GM12878 (cell line): ENCODE measurements around the gene ADCY2. TPM values are rescaled to one million over a fixed set of nuclear protein-coding genes. Genes with fewer than 3 reads are reported as not detected.

Experiments
- BCL11A ChIP-seq: IDR thresholded peaks from 2 replicates; pipeline ENCODE4 v1.6.1; 2011; ENCODE audit warnings: low read depth, low read length
- BHLHE40 ChIP-seq, 2 experiments: fragments of 450-650 bp in 1 of 2; IDR thresholded peaks; 2 replicates each; pipeline ENCODE4 v1.6.1; 2011 to 2017; ENCODE audit warnings: low read depth in 2 of 2, borderline replicate concordance in 1 of 2, improper control_type of control experiment in 1 of 2, low read length in 1 of 2, mild to moderate bottlenecking in 1 of 2
- FOS ChIP-seq: IDR thresholded peaks from 3 replicates; pipeline ENCODE4 v1.6.1; 2011; ENCODE audit warnings: borderline replicate concordance; ENCODE audit not compliant: insufficient read length; ENCODE audit errors: extremely low read depth
- GATAD2B ChIP-seq: fragments of 450-650 bp; conservative IDR thresholded peaks from 2 replicates; pipeline ENCODE4 v1.6.1; 2017; ENCODE audit warnings: low read depth, mild to moderate bottlenecking, moderate library complexity
- IRF4 ChIP-seq: IDR thresholded peaks from 2 replicates; pipeline ENCODE4 v1.6.1; 2011; ENCODE audit warnings: low read depth, low read length
- KAT2A ChIP-seq: conservative IDR thresholded peaks from 2 replicates; pipeline ENCODE4 v1.6.1; 2011; ENCODE audit warnings: low read depth, low read length; ENCODE audit not compliant: control insufficient read depth
- MTA2 ChIP-seq: fragments of 450-650 bp; IDR thresholded peaks from 2 replicates; pipeline ENCODE4 v1.6.1; 2016; ENCODE audit warnings: low read depth, mild to moderate bottlenecking, moderate library complexity
- NRF1 ChIP-seq: conservative IDR thresholded peaks from 2 replicates; pipeline ENCODE4 v1.6.1; 2011; ENCODE audit warnings: mild to moderate bottlenecking, low read depth, low read length, improper control_type of control experiment
- RAD21 ChIP-seq: IDR thresholded peaks from 2 replicates; pipeline ENCODE4 v1.6.1; 2011; ENCODE audit warnings: mild to moderate bottlenecking, low read depth, low read length, moderate library complexity; ENCODE audit not compliant: insufficient read depth
- SMAD5 ChIP-seq: IDR thresholded peaks from 2 replicates; pipeline ENCODE4 v1.6.1; 2016; ENCODE audit warnings: antibody characterized with exemption, low read depth
- SMC3 ChIP-seq: IDR thresholded peaks from 2 replicates; pipeline ENCODE4 v1.6.1; 2011; ENCODE audit warnings: low read length, improper control_type of control experiment, borderline replicate concordance
- SP1 ChIP-seq: IDR thresholded peaks from one replicate; pipeline ENCODE4 v1.6.1; 2011; ENCODE audit warnings: low read depth, low read length
- TCF12 ChIP-seq: IDR thresholded peaks from 2 replicates; pipeline ENCODE4 v1.6.1; 2011; ENCODE audit warnings: low read depth, mild to moderate bottlenecking, low read length
- ZNF622 ChIP-seq: fragments of 450-650 bp; IDR thresholded peaks from 2 replicates; pipeline ENCODE4 v1.6.1; 2017; ENCODE audit warnings: mild to moderate bottlenecking, inconsistent platforms
- ZSCAN29 ChIP-seq: fragments of 450-650 bp; IDR thresholded peaks from 2 replicates; pipeline ENCODE4 v1.6.1; 2017; ENCODE audit warnings: mild to moderate bottlenecking, moderate library complexity
- polyA plus RNA-seq, 11 experiments: library from polyadenylated mRNA; depleted of rRNA in 4 of 11; unstranded in 6 of 11; stranded (reverse) in 5 of 11; fragments of >200 nt; fragmentation: Nextera tagmentation in 4 of 11; fragmentation: Illumina TruSeq in 1 of 11; extraction: Ambion mirVana in 4 of 11; extraction: Trizol in 1 of 11; gene quantifications; 1 replicate in 1 of 11; 2 replicates in 10 of 11; pipeline versions ENCODE4 v1.2.1 to v1.2.3, GENCODE V29; 2011 to 2016; ENCODE audit warnings: inconsistent platforms in 2 of 11, missing spikeins in 2 of 11, low read depth in 1 of 11
- total RNA-seq, 4 experiments: library from RNA; depleted of rRNA in 3 of 4; stranded (reverse); fragments of >200 nt in 3 of 4; fragmentation: Illumina TruSeq in 1 of 4; extraction: Trizol in 1 of 4; gene quantifications; 2 replicates each; pipeline versions ENCODE4 v1.2.1 to v1.2.3, GENCODE V29; 2013 to 2021
- TF ChIP-seq, protein P1 (sequence below): fragments of 450-650 bp; formaldehyde crosslinking; IDR thresholded peaks from 2 replicates; pipeline ENCODE4 v1.4.0; 2020; ENCODE audit warnings: mild to moderate bottlenecking, moderate library complexity
- TF ChIP-seq, protein P2 (sequence below): IDR thresholded peaks from 2 replicates; pipeline ENCODE4 v1.6.1; 2012; ENCODE audit warnings: low read depth, low read length, improper control_type of control experiment
- TF ChIP-seq, protein P3 (sequence below), 3 experiments: IDR thresholded peaks in 2 of 3; conservative IDR thresholded peaks in 1 of 3; 2 replicates each; pipeline ENCODE4 v1.5.1; 2011; ENCODE audit warnings: low read depth in 3 of 3, low read length in 3 of 3, mild to moderate bottlenecking in 3 of 3, control low read depth in 2 of 3, moderate library complexity in 2 of 3, inconsistent platforms in 1 of 3, mixed read lengths in 1 of 3; ENCODE audit not compliant: control insufficient read depth in 2 of 3, insufficient read depth in 1 of 3; ENCODE audit errors: extremely low read depth in 1 of 3
- TF ChIP-seq, protein P4 (sequence below): IDR thresholded peaks from 2 replicates; pipeline ENCODE4 v1.6.1; 2011; ENCODE audit warnings: low read depth, low read length, improper control_type of control experiment, borderline replicate concordance
- TF ChIP-seq, protein P5 (sequence below): fragments of 450-650 bp; IDR thresholded peaks from 2 replicates; pipeline ENCODE4 v1.6.1; 2016; ENCODE audit warnings: mild to moderate bottlenecking

ADCY2 gene
- total and polyA plus RNA-seq, 10 of the 15 experiments (the other 5 are each of a cell fraction or from before 2014, with no cell fraction given), result 0.07 to 0.26 TPM; not detected in 8

DNA sequence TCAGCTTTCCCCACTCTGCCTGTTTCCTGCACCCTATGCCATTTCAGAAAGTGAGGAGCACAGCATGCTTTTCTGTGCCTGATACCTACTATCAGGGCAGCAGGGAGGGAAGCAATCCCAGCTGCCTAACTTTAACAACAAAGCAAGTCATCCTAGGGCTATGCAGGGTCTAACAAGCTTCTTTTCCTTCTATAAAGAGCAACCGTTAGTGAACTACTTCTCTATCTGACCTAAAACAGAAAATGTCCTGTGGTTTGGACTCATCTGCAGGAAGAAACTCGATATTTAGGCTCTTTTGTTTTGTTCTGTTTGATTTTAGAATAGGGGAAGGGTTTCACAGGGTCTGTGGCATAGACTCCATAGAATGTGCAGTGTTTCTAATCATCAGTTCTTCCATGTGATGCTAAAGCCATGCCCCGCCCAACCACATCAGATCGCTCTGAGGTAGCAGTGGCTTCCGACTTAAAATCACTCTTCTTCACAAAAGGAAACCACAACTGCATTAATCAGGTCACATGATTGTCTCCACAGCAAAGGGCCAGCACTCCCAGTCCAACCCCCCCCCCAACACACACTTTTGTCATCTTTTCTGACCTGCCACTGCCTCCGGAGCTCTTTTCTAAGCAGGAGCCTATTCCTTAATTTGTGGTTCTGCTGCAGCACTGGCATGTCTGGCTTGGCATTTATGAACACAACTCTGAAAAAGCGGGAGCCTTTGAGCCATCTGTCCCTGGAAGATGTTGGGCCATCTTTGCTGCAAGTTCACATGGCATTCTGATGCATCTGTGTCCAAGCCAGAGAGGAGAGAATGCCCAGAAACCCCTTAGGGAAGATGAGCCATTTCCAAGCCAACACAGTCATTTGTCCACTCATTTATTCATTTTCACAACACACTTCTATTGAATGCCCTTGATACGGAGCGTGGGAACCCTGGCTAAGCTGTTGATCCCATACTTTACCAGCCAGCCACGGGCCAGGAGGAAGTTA, 383.4 kb downstream of the ADCY2 start (continued):
- TF ChIP-seq, protein P1, sequence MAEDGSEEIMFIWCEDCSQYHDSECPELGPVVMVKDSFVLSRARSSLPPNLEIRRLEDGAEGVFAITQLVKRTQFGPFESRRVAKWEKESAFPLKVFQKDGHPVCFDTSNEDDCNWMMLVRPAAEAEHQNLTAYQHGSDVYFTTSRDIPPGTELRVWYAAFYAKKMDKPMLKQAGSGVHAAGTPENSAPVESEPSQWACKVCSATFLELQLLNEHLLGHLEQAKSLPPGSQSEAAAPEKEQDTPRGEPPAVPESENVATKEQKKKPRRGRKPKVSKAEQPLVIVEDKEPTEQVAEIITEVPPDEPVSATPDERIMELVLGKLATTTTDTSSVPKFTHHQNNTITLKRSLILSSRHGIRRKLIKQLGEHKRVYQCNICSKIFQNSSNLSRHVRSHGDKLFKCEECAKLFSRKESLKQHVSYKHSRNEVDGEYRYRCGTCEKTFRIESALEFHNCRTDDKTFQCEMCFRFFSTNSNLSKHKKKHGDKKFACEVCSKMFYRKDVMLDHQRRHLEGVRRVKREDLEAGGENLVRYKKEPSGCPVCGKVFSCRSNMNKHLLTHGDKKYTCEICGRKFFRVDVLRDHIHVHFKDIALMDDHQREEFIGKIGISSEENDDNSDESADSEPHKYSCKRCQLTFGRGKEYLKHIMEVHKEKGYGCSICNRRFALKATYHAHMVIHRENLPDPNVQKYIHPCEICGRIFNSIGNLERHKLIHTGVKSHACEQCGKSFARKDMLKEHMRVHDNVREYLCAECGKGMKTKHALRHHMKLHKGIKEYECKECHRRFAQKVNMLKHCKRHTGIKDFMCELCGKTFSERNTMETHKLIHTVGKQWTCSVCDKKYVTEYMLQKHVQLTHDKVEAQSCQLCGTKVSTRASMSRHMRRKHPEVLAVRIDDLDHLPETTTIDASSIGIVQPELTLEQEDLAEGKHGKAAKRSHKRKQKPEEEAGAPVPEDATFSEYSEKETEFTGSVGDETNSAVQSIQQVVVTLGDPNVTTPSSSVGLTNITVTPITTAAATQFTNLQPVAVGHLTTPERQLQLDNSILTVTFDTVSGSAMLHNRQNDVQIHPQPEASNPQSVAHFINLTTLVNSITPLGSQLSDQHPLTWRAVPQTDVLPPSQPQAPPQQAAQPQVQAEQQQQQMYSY (CRISPR knock-in tag), result no peak
- TF ChIP-seq, protein P2, sequence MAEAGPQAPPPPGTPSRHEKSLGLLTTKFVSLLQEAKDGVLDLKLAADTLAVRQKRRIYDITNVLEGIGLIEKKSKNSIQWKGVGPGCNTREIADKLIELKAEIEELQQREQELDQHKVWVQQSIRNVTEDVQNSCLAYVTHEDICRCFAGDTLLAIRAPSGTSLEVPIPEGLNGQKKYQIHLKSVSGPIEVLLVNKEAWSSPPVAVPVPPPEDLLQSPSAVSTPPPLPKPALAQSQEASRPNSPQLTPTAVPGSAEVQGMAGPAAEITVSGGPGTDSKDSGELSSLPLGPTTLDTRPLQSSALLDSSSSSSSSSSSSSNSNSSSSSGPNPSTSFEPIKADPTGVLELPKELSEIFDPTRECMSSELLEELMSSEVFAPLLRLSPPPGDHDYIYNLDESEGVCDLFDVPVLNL, result no peak
- TF ChIP-seq RAD21, result no peak
- no peak for TF ChIP-seq GATAD2B
- no peak for TF ChIP-seq SMAD5
- TF ChIP-seq, protein P3, sequence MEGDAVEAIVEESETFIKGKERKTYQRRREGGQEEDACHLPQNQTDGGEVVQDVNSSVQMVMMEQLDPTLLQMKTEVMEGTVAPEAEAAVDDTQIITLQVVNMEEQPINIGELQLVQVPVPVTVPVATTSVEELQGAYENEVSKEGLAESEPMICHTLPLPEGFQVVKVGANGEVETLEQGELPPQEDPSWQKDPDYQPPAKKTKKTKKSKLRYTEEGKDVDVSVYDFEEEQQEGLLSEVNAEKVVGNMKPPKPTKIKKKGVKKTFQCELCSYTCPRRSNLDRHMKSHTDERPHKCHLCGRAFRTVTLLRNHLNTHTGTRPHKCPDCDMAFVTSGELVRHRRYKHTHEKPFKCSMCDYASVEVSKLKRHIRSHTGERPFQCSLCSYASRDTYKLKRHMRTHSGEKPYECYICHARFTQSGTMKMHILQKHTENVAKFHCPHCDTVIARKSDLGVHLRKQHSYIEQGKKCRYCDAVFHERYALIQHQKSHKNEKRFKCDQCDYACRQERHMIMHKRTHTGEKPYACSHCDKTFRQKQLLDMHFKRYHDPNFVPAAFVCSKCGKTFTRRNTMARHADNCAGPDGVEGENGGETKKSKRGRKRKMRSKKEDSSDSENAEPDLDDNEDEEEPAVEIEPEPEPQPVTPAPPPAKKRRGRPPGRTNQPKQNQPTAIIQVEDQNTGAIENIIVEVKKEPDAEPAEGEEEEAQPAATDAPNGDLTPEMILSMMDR (IDR thresholded peaks at IDR 0.05 in 2 of 3, conservative IDR thresholded peaks at IDR 0.05 in 1 of 3; ENCODE audit: control insufficient read depth in 2 of 3, extremely low read depth in 1 of 3, insufficient read depth in 1 of 3, low read depth in 3 of 3, low read length in 3 of 3), result no peak
- 0 out of 2 replicates have a peak, but pooled peaks have one; percentile 3 for TF ChIP-seq BCL11A
- TF ChIP-seq IRF4, result no peak
- no peak for TF ChIP-seq TCF12
- TF ChIP-seq, protein P4, sequence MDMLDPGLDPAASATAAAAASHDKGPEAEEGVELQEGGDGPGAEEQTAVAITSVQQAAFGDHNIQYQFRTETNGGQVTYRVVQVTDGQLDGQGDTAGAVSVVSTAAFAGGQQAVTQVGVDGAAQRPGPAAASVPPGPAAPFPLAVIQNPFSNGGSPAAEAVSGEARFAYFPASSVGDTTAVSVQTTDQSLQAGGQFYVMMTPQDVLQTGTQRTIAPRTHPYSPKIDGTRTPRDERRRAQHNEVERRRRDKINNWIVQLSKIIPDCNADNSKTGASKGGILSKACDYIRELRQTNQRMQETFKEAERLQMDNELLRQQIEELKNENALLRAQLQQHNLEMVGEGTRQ, result peak; percentile 2; the same call in 1 of the 2 replicates
- peak in 1 of 2 experiments; percentile 51; a peak in 1 of 4 replicates for TF ChIP-seq BHLHE40 (IDR thresholded peaks at IDR 0.05; ENCODE audit: borderline replicate concordance in 1 of 2, low read depth in 2 of 2, low read length in 1 of 2)
- no peak for TF ChIP-seq ZNF622
- TF ChIP-seq FOS, result no peak
- TF ChIP-seq SMC3, result no peak
- TF ChIP-seq, protein P5, sequence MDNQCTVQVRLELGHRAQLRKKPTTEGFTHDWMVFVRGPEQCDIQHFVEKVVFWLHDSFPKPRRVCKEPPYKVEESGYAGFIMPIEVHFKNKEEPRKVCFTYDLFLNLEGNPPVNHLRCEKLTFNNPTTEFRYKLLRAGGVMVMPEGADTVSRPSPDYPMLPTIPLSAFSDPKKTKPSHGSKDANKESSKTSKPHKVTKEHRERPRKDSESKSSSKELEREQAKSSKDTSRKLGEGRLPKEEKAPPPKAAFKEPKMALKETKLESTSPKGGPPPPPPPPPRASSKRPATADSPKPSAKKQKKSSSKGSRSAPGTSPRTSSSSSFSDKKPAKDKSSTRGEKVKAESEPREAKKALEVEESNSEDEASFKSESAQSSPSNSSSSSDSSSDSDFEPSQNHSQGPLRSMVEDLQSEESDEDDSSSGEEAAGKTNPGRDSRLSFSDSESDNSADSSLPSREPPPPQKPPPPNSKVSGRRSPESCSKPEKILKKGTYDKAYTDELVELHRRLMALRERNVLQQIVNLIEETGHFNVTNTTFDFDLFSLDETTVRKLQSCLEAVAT, result no peak
- TF ChIP-seq KAT2A, result no peak
- TF ChIP-seq MTA2, result 0 out of 2 replicates have a peak, but pooled peaks have one; percentile 16
- TF ChIP-seq NRF1, result no peak
- TF ChIP-seq SP1, result no peak
- TF ChIP-seq ZSCAN29, result no peak
